Colonic mucosa (tissue), 4 donors: ENCODE data around the gene DPP6. TPM values are rescaled to one million over a fixed set of nuclear protein-coding genes. Genes with fewer than 3 reads are reported as not detected.

ENCODE experiments used
- DNase-seq: peaks from one replicate; pipeline ENCODE4 v3.0.0-alpha.2; 2020
- H3K27ac ChIP-seq: fragments of 200-600 bp; one replicate; pipeline ENCODE4 v1.8.0; 2021
- H3K27me3 ChIP-seq: fragments of 200-600 bp; one replicate; pipeline ENCODE4 v1.8.0; 2021
- H3K36me3 ChIP-seq: fragments of 200-600 bp; one replicate; pipeline ENCODE4 v1.8.0; 2021
- H3K4me1 ChIP-seq: fragments of 200-600 bp; one replicate; pipeline ENCODE4 v1.8.0; 2021; ENCODE audit warnings: mild to moderate bottlenecking
- H3K4me3 ChIP-seq: fragments of 200-600 bp; one replicate; pipeline ENCODE4 v1.8.0; 2021
- H3K9ac ChIP-seq, 2 donors: one replicate each; pipeline ENCODE4 v1.7.0; 2013; ENCODE audit warnings: control low read depth in 2 of 2, low read depth in 2 of 2, low read length in 2 of 2
- H3K9me3 ChIP-seq: fragments of 200-600 bp; one replicate; pipeline ENCODE4 v1.8.0; 2021
- intact Hi-C: fragments of 100-400 bp; cut with DNase I; formaldehyde crosslinking; loops from one replicate; pipeline ENCODE4 v1.14.1; 2022
- total RNA-seq, 2 donors: library from RNA; stranded (reverse); fragmentation: NEBNext Ultra II Directional in 1 of 2; extraction: Animal tissue kit (Norgen Biotek cat#: 25700) in 1 of 2; gene quantifications; one replicate each; pipeline ENCODE4 v1.2.1, GENCODE V29; 2021
- TF ChIP-seq, protein P1 (sequence below): fragments of 200-600 bp; IDR thresholded peaks from one replicate; pipeline ENCODE4 v1.8.0; 2022; ENCODE audit warnings: antibody characterized with exemption, mild to moderate bottlenecking
- donor health status: healthy.
- donor health status: DM: no; HTN: no; CAD: no.
- donor health status: DM: no; HTN: no; CAD: no.

DPP6 gene
- total RNA-seq, 2 donors from 2014 or later = 0.17 to 3.9 TPM

DNA sequence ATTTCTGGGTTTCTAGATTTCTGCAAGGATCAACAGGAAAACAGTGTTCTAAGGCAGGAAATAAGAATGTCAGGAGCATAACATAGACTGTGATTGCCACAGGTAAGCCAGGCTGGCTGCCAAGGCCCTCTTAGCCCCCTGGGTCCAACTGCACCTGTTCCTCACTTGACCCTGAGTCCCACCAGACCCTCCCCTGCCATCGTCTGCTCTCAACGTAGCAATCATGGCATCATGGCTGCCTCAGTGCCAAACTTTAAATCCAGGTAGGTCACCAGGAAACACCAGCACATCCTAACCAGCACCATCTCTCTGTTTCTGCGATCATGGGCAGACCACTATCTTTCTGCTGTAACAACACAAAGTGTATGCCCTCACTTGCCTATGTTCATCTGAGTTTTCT lies 683.6 kb downstream of the DPP6 start:
- Histone ChIP-seq H3K4me1 (no peaks in the 10 kb centered on the region), H3K36me3 (no peaks in the 10 kb centered on the region), H3K27ac (no peak overlapping the region), H3K9me3 (no peaks in the 10 kb centered on the region), H3K9ac (no peak overlapping the region), H3K4me3 (no peak overlapping the region), H3K27me3 (no peaks in the 10 kb centered on the region)
- intact Hi-C loops = no loop called here
- no peak for DNase-seq
- TF ChIP-seq, protein P1, sequence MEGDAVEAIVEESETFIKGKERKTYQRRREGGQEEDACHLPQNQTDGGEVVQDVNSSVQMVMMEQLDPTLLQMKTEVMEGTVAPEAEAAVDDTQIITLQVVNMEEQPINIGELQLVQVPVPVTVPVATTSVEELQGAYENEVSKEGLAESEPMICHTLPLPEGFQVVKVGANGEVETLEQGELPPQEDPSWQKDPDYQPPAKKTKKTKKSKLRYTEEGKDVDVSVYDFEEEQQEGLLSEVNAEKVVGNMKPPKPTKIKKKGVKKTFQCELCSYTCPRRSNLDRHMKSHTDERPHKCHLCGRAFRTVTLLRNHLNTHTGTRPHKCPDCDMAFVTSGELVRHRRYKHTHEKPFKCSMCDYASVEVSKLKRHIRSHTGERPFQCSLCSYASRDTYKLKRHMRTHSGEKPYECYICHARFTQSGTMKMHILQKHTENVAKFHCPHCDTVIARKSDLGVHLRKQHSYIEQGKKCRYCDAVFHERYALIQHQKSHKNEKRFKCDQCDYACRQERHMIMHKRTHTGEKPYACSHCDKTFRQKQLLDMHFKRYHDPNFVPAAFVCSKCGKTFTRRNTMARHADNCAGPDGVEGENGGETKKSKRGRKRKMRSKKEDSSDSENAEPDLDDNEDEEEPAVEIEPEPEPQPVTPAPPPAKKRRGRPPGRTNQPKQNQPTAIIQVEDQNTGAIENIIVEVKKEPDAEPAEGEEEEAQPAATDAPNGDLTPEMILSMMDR = no peak

DNA sequence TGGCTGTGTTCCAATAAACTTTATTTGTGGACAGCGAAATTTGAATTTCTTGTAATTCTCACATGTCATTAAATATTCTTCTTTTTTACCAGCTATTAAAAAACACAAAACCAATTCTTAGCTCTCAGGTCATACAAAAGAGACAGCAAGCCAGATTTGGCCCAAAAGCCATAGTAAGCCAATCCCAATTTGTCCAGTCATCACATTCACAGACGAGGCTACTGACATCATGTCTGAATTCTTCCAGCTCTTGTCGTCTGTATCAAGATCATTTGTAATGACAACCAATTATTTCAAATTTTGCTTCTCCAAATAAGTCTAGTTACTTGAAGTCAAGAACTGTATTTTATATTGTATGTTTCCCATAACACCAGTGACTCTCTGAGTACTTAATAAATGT lies 684.2 kb downstream of the DPP6 start:
- H3K27me3 ChIP-seq = no peaks in the 10 kb centered on the region
- DNase-seq = no peak
- no peak overlapping the region for H3K27ac ChIP-seq
- intact Hi-C loops = no loop called here
- H3K36me3 ChIP-seq = no peaks in the 10 kb centered on the region
- no peak overlapping the region for H3K9ac ChIP-seq
- no peak overlapping the region for H3K4me3 ChIP-seq
- no peaks in the 10 kb centered on the region for H3K4me1 ChIP-seq
- TF ChIP-seq, protein P1 = no peak
- no peaks in the 10 kb centered on the region for H3K9me3 ChIP-seq

DNA sequence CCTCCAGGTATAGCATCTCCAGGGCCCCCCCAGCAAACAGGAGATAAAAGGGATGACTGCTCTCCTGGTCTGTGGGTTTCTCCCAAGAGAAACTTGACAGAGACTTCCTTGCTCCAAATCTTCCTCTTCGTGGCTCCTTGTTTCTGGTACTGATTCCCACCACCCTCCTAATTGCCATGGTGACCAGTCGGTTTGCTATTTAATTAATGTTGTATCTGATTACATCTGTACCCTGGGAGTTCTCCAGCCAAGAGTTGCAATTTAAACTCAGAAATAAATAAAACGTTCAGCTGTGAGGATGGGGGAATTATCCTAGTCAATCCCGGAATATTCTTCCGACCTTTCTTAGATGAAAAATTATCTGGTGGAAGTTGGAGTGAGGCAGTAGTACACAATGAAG lies 686.0 kb downstream of the DPP6 start:
- TF ChIP-seq, protein P1 = no peak
- DNase-seq = no peak
- Histone ChIP-seq H3K36me3 (no peaks in the 10 kb centered on the region), H3K27me3 (no peaks in the 10 kb centered on the region), H3K4me1 (no peaks in the 10 kb centered on the region), H3K27ac (no peak overlapping the region), H3K9ac (no peak overlapping the region), H3K9me3 (no peaks in the 10 kb centered on the region), H3K4me3 (no peak overlapping the region)
- intact Hi-C loops = no loop called here

DNA sequence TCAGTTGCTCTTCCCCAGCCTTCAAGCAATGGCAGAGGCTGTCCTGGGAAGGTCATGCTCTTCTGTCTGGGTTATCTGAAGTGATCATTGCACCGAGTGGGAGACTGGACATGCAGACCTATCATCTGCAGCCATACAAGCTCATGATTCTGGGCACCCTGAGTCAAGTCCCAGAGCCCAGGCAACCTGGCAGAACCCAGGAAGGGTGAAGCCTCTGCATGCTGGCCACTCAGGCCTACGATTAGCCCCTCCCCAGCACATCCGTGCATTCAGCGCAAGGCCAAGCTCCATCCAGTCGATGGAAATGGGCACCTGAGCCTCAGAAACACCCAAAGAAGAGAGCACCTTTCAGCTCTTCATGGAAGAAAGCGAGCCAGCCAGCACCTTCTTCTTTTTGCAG lies 688.9 kb downstream of the DPP6 start:
- H3K9ac ChIP-seq = no peak overlapping the region
- DNase-seq = no peak
- intact Hi-C loops = no loop called here
- H3K36me3 ChIP-seq = no peaks in the 10 kb centered on the region
- H3K9me3 ChIP-seq = no peaks in the 10 kb centered on the region
- no peak overlapping the region for H3K4me3 ChIP-seq
- H3K27me3 ChIP-seq = no peaks in the 10 kb centered on the region
- no peaks in the 10 kb centered on the region for H3K4me1 ChIP-seq
- no peak overlapping the region for H3K27ac ChIP-seq
- TF ChIP-seq, protein P1 = no peak

DNA sequence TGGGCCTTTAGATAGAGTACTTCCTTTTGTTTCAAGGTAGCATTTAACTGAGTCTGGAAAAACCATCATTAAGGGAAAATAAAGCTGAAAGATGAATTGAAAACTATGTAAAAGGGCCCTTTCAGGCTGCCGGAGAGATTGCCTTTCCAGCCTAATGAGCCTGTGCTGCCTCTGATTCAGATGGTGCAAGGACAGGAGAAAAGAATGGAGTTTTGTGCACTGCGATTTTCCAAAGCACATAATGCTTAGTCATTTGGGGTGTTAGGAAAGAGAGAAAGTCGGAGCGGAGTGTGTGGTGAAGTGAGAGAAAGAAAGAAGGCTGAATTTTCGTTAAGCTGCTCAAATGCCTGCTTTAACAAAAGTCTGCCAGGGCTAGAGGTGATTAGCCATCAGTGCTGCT lies 691.0 kb downstream of the DPP6 start:
- TF ChIP-seq, protein P1 = no peak
- no peaks in the 10 kb centered on the region for H3K4me1 ChIP-seq
- no peaks in the 10 kb centered on the region for H3K27me3 ChIP-seq
- H3K36me3 ChIP-seq = no peaks in the 10 kb centered on the region
- intact Hi-C loops = no loop called here
- no peak overlapping the region for H3K27ac ChIP-seq
- H3K9ac ChIP-seq = no peak overlapping the region
- H3K9me3 ChIP-seq = no peaks in the 10 kb centered on the region
- H3K4me3 ChIP-seq = no peak overlapping the region
- no peak for DNase-seq
